Neural cell (in vitro differentiated cells): ENCODE measurements around the gene ANXA9. TPM values are rescaled to one million over a fixed set of nuclear protein-coding genes. Genes with fewer than 3 reads are reported as not detected.

Experiments
- H2AFZ ChIP-seq: fragments of 200-600, 300-800 bp; sonication (generic), shearing (Covaris generic); 2 replicates; pipeline ENCODE4 v1.6.0; 2014; ENCODE audit warnings: low read depth, mild to moderate bottlenecking, antibody characterized with exemption, low read length, moderate library complexity
- H3F3A ChIP-seq: fragments of 200-600 bp; shearing (Covaris generic); 2 replicates; pipeline ENCODE4 v1.6.1; 2016; ENCODE audit warnings: mild to moderate bottlenecking, moderate library complexity, mixed read lengths, antibody characterized with exemption, low read length; ENCODE audit not compliant: insufficient read depth, poor library complexity, severe bottlenecking
- H3K27ac ChIP-seq: fragments of 200-600, 300-800 bp; sonication (generic), shearing (Covaris generic); 2 replicates; pipeline ENCODE4 v1.5.1; 2014; ENCODE audit warnings: mild to moderate bottlenecking, low read length, moderate library complexity
- H3K27me3 ChIP-seq: fragments of 300-800, 200-600 bp; sonication (generic), shearing (Covaris generic); 2 replicates; pipeline ENCODE4 v1.6.0; 2014; ENCODE audit warnings: mild to moderate bottlenecking, low read depth, low read length, moderate library complexity; ENCODE audit not compliant: insufficient read depth
- H3K36me3 ChIP-seq: fragments of 300-800, 200-600 bp; sonication (generic), shearing (Covaris generic); 2 replicates; pipeline ENCODE4 v1.5.1; 2014; ENCODE audit warnings: mild to moderate bottlenecking, antibody characterized with exemption, low read length, moderate library complexity; ENCODE audit not compliant: insufficient read depth
- H3K4me2 ChIP-seq: fragments of 300-800, 200-600 bp; sonication (generic), shearing (Covaris generic); 2 replicates; pipeline ENCODE4 v1.6.0; 2014; ENCODE audit warnings: mild to moderate bottlenecking, low read length
- H3K4me3 ChIP-seq: fragments of 300-800, 200-600 bp; sonication (generic), shearing (Covaris generic); 2 replicates; pipeline ENCODE4 v1.5.1; 2014; ENCODE audit warnings: mild to moderate bottlenecking, low read length, moderate library complexity
- H3K79me2 ChIP-seq: fragments of 200-600 bp; shearing (Covaris generic); replicated peaks from 2 replicates; pipeline ENCODE4 v1.6.0; 2014; ENCODE audit warnings: mild to moderate bottlenecking, low read length, moderate library complexity; ENCODE audit not compliant: insufficient read depth
- H3K9ac ChIP-seq: fragments of 300-800, 200-600 bp; sonication (generic), shearing (Covaris generic); 2 replicates; pipeline ENCODE4 v1.6.1; 2016; ENCODE audit warnings: mild to moderate bottlenecking, low read length, mixed read lengths
- H3K9me2 ChIP-seq: fragments of 200-600 bp; shearing (Covaris generic); 2 replicates; pipeline ENCODE4 v1.6.1; 2016; ENCODE audit warnings: mild to moderate bottlenecking, low read length, mixed read lengths; ENCODE audit not compliant: insufficient read depth
- H3K9me3 ChIP-seq: fragments of 200-600, 300-800 bp; sonication (generic), shearing (Covaris generic); 2 replicates; pipeline ENCODE4 v1.6.1; 2016; ENCODE audit warnings: mild to moderate bottlenecking, mixed run types, low read length, moderate library complexity, mixed read lengths
- H4K20me1 ChIP-seq: fragments of 200-600 bp; shearing (Covaris generic); 2 replicates; pipeline ENCODE4 v1.6.1; 2016; ENCODE audit warnings: mild to moderate bottlenecking, mixed run types; ENCODE audit not compliant: insufficient read depth
- EP300 ChIP-seq: fragments of 450-650 bp; conservative IDR thresholded peaks from 2 replicates; pipeline ENCODE4 v1.6.1; 2014; ENCODE audit warnings: antibody characterized with exemption, mild to moderate bottlenecking, moderate library complexity; ENCODE audit not compliant: poor library complexity, severe bottlenecking
- EZH2 ChIP-seq: fragments of 200-600, 300-800 bp; shearing (Covaris generic), sonication (generic); IDR thresholded peaks from 2 replicates; pipeline ENCODE4 v1.6.1; 2014; ENCODE audit warnings: antibody characterized with exemption, low read length, borderline replicate concordance, mild to moderate bottlenecking; ENCODE audit not compliant: insufficient read depth, poor library complexity, severe bottlenecking
- MXI1 ChIP-seq: fragments of 450-650 bp; conservative IDR thresholded peaks from 2 replicates; pipeline ENCODE4 v1.6.1; 2014; ENCODE audit warnings: antibody characterized with exemption, mild to moderate bottlenecking; ENCODE audit not compliant: poor library complexity, severe bottlenecking
- POLR2AphosphoS5 ChIP-seq: IDR thresholded peaks from 2 replicates; pipeline ENCODE4 v1.6.1; 2012
- RAD21 ChIP-seq: fragments of 450-650 bp; conservative IDR thresholded peaks from 2 replicates; pipeline ENCODE4 v1.6.1; 2014; ENCODE audit warnings: antibody characterized with exemption, mild to moderate bottlenecking, moderate library complexity
- REST ChIP-seq: IDR thresholded peaks from 2 replicates; pipeline ENCODE4 v1.6.1; 2012; ENCODE audit warnings: borderline replicate concordance
- SMC3 ChIP-seq: fragments of 450-650 bp; conservative IDR thresholded peaks from 2 replicates; pipeline ENCODE4 v1.6.1; 2014; ENCODE audit warnings: antibody characterized with exemption, mild to moderate bottlenecking, moderate library complexity; ENCODE audit not compliant: poor library complexity
- TAF1 ChIP-seq: IDR thresholded peaks from 2 replicates; pipeline ENCODE4 v1.6.1; 2012; ENCODE audit warnings: low read depth
- polyA plus RNA-seq: library from polyadenylated mRNA; depleted of rRNA; stranded (reverse); fragments of >200 nt; gene quantifications from 2 replicates; pipeline ENCODE4 v1.2.3, GENCODE V29; 2014
- TF ChIP-seq, protein P1 (sequence below): fragments of 450-650 bp; IDR thresholded peaks from 2 replicates; pipeline ENCODE4 v1.5.1; 2014; ENCODE audit warnings: antibody characterized with exemption, mild to moderate bottlenecking, moderate library complexity; ENCODE audit not compliant: poor library complexity, severe bottlenecking

Gene ANXA9
- polyA plus RNA-seq, 1 donor from 2014 or later, result not detected

DNA sequence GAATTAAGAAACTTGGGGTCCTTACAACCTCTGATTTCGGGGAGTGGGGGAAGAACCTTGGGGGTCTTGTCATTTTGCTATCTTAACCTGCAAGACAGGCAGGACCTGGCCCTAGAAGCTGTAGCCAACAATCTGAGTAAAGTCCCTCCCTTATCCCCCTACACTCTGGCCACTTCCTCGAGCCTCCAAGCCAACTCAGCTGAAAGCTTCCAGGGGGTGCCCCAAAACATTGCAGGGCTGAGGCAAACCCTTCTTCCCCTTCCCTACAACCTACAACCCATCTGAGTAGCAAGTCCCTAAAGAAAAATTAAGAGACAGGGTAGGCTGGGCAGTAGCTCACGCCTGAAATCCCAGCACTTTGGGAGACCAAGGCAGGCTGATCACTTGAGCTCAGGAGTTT, 12.5 kb upstream of the ANXA9 start:
- no peak overlapping the region for H3K9ac ChIP-seq
- no peaks in the 10 kb centered on the region for H3K9me2 ChIP-seq
- H2AFZ ChIP-seq, result no peak overlapping the region
- H3K9me3 ChIP-seq, result no peaks in the 10 kb centered on the region
- no peaks in the 10 kb centered on the region for H4K20me1 ChIP-seq
- no peak overlapping the region for H3K4me3 ChIP-seq
- H3K27ac ChIP-seq, result no peak overlapping the region
- H3K36me3 ChIP-seq, result peaks cover 7% of the 10 kb centered on the region
- no peak overlapping the region for H3K4me2 ChIP-seq
- H3K27me3 ChIP-seq, result no peaks in the 10 kb centered on the region
- no peaks in the 10 kb centered on the region for H3F3A ChIP-seq
- H3K79me2 ChIP-seq, result peaks cover 42% of the 10 kb centered on the region
- no peak for TF ChIP-seq EP300
- TF ChIP-seq REST, result no peak
- TF ChIP-seq EZH2, result no peak

DNA sequence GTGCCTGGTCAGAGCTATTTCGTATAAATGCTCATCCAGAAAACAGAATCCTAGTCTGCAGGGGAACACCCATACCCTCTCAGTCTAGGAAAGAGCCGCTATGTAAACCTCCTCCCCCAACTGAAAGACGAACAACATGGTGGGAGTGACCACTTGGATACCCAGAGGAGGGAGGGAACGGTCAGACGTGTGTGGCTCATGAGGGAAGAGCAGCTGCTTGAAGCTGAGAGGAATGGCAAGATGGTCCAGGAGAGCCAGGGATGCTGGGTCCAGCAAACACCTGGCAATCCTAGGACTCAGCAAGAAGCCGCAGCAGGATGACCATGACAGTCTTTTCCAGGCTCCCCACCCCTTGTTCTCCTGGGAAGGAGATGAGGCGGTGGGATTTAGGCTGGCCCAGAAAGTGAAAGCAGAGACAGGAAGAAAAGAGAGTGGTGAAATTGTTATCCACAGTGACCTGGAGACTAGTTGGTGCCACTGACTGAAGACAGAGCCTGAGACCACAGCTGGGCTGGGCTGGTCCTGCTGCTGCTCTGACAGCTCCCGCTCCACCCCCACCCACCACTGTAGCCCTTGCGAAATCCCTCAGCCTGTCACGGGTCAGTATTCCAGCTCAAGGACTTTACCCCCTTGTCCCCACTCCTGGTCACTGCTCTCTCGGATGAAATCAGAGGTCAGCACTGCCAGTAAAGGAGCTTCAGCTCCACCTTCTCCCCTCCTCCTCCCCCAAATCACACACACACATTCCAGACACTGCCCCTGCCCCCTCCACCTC, 11.1 kb upstream of the ANXA9 start:
- no peak overlapping the region for H3K27ac ChIP-seq
- H3K36me3 ChIP-seq, result peaks cover 5% of the 10 kb centered on the region
- H3F3A ChIP-seq, result no peaks in the 10 kb centered on the region
- no peaks in the 10 kb centered on the region for H4K20me1 ChIP-seq
- no peaks in the 10 kb centered on the region for H3K27me3 ChIP-seq
- peaks cover 50% of the 10 kb centered on the region for H3K79me2 ChIP-seq
- no peaks in the 10 kb centered on the region for H3K9me3 ChIP-seq
- H2AFZ ChIP-seq, result no peak overlapping the region
- no peak overlapping the region for H3K4me2 ChIP-seq
- no peak overlapping the region for H3K4me3 ChIP-seq
- no peak overlapping the region for H3K9ac ChIP-seq
- TF ChIP-seq POLR2AphosphoS5, result no peak
- no peak for TF ChIP-seq SMC3
- TF ChIP-seq RAD21, result no peak
- no peak for TF ChIP-seq EP300
- no peak for TF ChIP-seq REST
- no peak for TF ChIP-seq TAF1
- TF ChIP-seq, protein P1, sequence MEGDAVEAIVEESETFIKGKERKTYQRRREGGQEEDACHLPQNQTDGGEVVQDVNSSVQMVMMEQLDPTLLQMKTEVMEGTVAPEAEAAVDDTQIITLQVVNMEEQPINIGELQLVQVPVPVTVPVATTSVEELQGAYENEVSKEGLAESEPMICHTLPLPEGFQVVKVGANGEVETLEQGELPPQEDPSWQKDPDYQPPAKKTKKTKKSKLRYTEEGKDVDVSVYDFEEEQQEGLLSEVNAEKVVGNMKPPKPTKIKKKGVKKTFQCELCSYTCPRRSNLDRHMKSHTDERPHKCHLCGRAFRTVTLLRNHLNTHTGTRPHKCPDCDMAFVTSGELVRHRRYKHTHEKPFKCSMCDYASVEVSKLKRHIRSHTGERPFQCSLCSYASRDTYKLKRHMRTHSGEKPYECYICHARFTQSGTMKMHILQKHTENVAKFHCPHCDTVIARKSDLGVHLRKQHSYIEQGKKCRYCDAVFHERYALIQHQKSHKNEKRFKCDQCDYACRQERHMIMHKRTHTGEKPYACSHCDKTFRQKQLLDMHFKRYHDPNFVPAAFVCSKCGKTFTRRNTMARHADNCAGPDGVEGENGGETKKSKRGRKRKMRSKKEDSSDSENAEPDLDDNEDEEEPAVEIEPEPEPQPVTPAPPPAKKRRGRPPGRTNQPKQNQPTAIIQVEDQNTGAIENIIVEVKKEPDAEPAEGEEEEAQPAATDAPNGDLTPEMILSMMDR, result no peak
- TF ChIP-seq MXI1, result no peak
- no peak for TF ChIP-seq EZH2
- no peaks in the 10 kb centered on the region for H3K9me2 ChIP-seq
